Cardiac muscle cell (in vitro differentiated cells and primary cell): ENCODE measurements around the gene DLG5. TPM values are rescaled to one million over a fixed set of nuclear protein-coding genes. Genes with fewer than 3 reads are reported as not detected.

Source experiments
- DNase-seq, 2 donors: peaks; one replicate each; pipeline versions ENCODE4 v3.0.0 to v3.0.0-alpha.2; 2010 to 2017; ENCODE audit warnings: low read depth in 1 of 2, low spot score in 1 of 2
- H3K27ac ChIP-seq: fragments of 200-600 bp; sonication (generic); 2 replicates; pipeline ENCODE4 v1.5.1; 2016
- H3K27me3 ChIP-seq: fragments of 200-600 bp; sonication (generic); 2 replicates; pipeline ENCODE4 v1.6.0; 2016; ENCODE audit warnings: control low read depth
- H3K36me3 ChIP-seq: fragments of 200-600 bp; sonication (generic); 2 replicates; pipeline ENCODE4 v1.5.1; 2016; ENCODE audit warnings: control low read depth
- H3K4me1 ChIP-seq: fragments of 200-600 bp; sonication (generic); 2 replicates; pipeline ENCODE4 v1.8.1; 2017; ENCODE audit warnings: low read depth, mild to moderate bottlenecking, mixed run types
- H3K4me3 ChIP-seq: fragments of 200-600 bp; sonication (generic); 2 replicates; pipeline ENCODE4 v1.5.1; 2016; ENCODE audit warnings: mild to moderate bottlenecking
- H3K9me3 ChIP-seq: fragments of 200-600 bp; sonication (generic); 2 replicates; pipeline ENCODE4 v1.5.1; 2017; ENCODE audit warnings: low read depth, mild to moderate bottlenecking, control low read depth
- polyA plus RNA-seq: library from polyadenylated mRNA; unstranded; fragments of >200 nt; fragmentation: Nextera tagmentation; extraction: Ambion mirVana; gene quantifications from 2 replicates; pipeline ENCODE4 v1.2.1, GENCODE V29; 2016
- total RNA-seq: library from RNA; depleted of rRNA; stranded (reverse); fragments of >200 nt; gene quantifications from 2 replicates; pipeline ENCODE4 v1.2.3, GENCODE V29; 2016
- TF ChIP-seq, protein P1 (sequence below): IDR thresholded peaks from 2 replicates; pipeline ENCODE4 v1.5.1; 2012; ENCODE audit warnings: low read depth, mild to moderate bottlenecking, low read length

Gene DLG5
- total and polyA plus RNA-seq, 2 experiments from 2014 or later, result 20.3 to 64.4 TPM

DNA sequence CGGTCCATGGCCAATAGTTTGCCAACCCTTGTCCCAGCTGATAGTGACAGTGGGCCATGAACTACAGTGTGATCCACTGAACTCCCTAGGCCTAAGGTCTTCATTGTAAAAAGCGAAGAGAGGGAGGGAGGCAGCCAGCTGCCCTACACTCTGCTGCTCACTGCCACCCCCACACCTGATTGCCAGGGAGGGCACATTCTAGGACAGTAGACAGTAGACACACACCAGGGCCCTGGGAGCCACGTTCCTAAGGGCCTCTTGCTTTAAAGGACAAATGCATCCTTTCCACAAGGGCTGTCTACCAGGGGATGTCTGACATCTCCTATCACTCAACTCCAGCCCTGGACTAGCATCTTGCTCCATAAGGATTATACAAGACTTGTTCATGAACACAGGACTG lies 122.2 kb downstream of the DLG5 start:
- H3K27ac ChIP-seq, result no peak overlapping the region
- no peaks in the 10 kb centered on the region for H3K27me3 ChIP-seq
- peaks cover 34% of the 10 kb centered on the region for H3K36me3 ChIP-seq
- TF ChIP-seq, protein P1, sequence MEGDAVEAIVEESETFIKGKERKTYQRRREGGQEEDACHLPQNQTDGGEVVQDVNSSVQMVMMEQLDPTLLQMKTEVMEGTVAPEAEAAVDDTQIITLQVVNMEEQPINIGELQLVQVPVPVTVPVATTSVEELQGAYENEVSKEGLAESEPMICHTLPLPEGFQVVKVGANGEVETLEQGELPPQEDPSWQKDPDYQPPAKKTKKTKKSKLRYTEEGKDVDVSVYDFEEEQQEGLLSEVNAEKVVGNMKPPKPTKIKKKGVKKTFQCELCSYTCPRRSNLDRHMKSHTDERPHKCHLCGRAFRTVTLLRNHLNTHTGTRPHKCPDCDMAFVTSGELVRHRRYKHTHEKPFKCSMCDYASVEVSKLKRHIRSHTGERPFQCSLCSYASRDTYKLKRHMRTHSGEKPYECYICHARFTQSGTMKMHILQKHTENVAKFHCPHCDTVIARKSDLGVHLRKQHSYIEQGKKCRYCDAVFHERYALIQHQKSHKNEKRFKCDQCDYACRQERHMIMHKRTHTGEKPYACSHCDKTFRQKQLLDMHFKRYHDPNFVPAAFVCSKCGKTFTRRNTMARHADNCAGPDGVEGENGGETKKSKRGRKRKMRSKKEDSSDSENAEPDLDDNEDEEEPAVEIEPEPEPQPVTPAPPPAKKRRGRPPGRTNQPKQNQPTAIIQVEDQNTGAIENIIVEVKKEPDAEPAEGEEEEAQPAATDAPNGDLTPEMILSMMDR, result no peak
- H3K4me3 ChIP-seq, result no peak overlapping the region
- no peaks in the 10 kb centered on the region for H3K4me1 ChIP-seq
- no peaks in the 10 kb centered on the region for H3K9me3 ChIP-seq
- no peak for DNase-seq

DNA sequence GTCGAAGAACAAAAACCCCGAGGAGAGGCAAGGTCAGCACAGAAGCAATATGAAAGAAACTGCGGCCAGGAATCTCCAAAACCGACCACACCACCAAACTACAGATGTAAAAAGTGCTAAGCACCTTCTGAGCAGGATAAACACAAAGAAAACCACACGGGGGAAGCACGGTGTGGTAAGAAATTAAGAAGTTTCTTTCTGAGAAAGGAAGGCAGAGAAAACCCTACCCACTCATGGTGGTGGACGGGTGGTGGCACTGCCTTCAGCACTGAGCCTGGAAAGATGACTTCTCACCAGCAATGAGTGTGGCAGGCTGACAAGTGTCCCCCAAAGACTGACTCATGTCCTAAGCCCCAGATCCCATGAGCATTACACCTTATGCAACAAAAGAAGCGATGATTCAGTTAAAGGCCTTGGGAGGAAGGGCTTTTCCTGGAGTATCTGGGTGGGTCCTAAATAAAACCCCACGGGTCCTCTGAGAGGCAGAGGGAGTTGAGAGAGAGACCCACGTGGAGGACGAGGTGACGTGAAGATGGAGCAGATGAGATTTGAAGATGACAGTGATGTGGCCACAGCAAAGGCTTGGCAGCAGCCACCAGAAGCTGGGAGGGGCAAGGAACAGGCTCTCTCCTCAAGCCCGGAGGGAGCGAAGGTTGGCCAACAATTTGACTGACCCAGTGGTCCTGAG lies 124.9 kb downstream of the DLG5 start:
- TF ChIP-seq, protein P1, result no peak
- no peak overlapping the region for H3K27ac ChIP-seq
- DNase-seq, result peak in 1 of 2 donors; percentile 3
- no peaks in the 10 kb centered on the region for H3K9me3 ChIP-seq
- peaks cover 32% of the 10 kb centered on the region for H3K36me3 ChIP-seq
- H3K4me3 ChIP-seq, result no peak overlapping the region
- H3K4me1 ChIP-seq, result no peaks in the 10 kb centered on the region
- no peaks in the 10 kb centered on the region for H3K27me3 ChIP-seq

DNA sequence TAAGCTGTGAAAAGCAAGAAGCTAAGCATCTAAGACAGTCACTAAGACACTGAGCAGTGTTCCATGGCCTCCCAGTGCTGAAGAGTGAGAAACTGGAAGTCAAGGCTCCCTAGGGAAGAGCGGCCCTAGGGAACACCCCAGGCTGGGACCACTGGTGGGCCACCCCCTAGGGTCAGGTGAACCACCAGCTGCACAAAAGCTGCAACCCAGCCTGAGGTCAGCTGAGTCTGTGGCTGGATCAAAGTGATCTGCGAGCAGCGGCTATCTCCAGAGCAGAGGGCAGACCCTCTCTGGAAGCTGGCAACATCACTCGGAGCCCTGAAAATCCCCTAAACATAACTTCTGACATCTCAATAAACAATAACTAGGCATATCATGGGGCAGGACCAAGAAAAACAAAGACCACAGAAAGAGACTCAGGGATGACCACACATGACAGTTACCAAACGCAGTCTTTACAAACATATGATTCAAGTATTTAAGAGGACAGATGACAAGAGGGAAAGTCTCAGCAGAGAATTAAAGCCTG lies 125.8 kb downstream of the DLG5 start:
- TF ChIP-seq, protein P1, result no peak
- Histone ChIP-seq H3K27me3 (no peaks in the 10 kb centered on the region), H3K4me1 (no peaks in the 10 kb centered on the region), H3K4me3 (no peak overlapping the region), H3K9me3 (no peaks in the 10 kb centered on the region), H3K36me3 (peaks cover 38% of the 10 kb centered on the region), H3K27ac (no peak overlapping the region)
- DNase-seq, result no peak

DNA sequence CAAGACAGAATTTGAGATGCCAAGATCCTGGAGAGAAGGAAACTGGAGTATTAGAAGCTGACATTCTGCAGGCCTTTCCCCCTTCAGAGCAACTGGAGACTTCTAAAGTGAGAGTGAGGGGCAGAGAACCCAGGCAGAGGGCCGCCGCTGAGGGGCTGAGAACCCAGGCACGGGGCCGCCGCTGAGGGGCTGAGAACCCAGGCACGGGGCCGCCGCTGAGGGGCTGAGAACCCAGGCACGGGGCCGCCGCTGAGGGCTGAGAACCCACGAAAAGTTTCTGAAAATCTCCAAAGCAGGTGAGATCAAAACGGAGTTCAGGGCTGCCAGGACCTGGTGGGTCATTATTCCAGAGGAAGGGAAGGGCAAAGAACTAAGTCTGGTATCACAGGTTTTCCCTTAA lies 126.2 kb downstream of the DLG5 start:
- Histone ChIP-seq H3K27ac (no peak overlapping the region), H3K27me3 (no peaks in the 10 kb centered on the region), H3K9me3 (no peaks in the 10 kb centered on the region), H3K4me1 (no peaks in the 10 kb centered on the region), H3K36me3 (peaks cover 39% of the 10 kb centered on the region), H3K4me3 (no peak overlapping the region)
- DNase-seq, result no peak
- TF ChIP-seq, protein P1, result no peak

DNA sequence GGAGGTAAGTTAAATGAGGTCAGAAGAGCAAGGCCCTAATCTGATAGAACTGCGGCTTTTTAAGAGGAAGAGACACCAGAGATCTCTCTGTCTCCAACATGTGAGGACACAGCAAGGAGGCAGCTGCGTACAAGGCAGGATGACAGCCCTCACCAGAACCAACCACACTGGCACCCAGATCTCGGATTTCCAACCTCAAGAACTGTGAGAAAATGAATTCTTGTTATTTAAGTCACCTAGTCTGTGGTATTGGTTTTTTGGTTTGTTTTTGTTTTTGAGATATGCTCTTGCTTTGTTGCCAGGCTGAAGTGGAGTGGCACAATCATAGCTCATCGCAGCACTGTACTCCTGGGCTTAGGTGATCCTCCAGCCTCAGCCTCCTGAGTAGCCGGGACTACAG lies 127.2 kb downstream of the DLG5 start:
- H3K27ac ChIP-seq, result no peak overlapping the region
- TF ChIP-seq, protein P1, result no peak
- H3K4me1 ChIP-seq, result no peaks in the 10 kb centered on the region
- no peaks in the 10 kb centered on the region for H3K9me3 ChIP-seq
- DNase-seq, result no peak
- H3K27me3 ChIP-seq, result no peaks in the 10 kb centered on the region
- no peak overlapping the region for H3K4me3 ChIP-seq
- H3K36me3 ChIP-seq, result peaks cover 34% of the 10 kb centered on the region
